Duodenal mucosa (tissue), 2 donors: ENCODE measurements around the gene PAIP2.
"Not testable (repeated sequence)": the region's sequence is repeated elsewhere in the genome, so short reads cannot be mapped to it uniquely, and the experiment has no call there.

Experiments
- H3K27ac ChIP-seq: one replicate; pipeline ENCODE4 v1.7.0; 2013; ENCODE audit warnings: low read depth, low read length
- H3K27me3 ChIP-seq, 2 donors: one replicate each; pipeline ENCODE4 v1.7.0; 2013; ENCODE audit warnings: low read length in 2 of 2, control low read depth in 1 of 2; ENCODE audit not compliant: insufficient read depth in 2 of 2, control insufficient read depth in 1 of 2
- H3K36me3 ChIP-seq, 2 donors: one replicate each; pipeline ENCODE4 v1.7.0; 2013; ENCODE audit warnings: low read length in 2 of 2, control low read depth in 1 of 2; ENCODE audit not compliant: insufficient read depth in 2 of 2, control insufficient read depth in 1 of 2
- H3K4me1 ChIP-seq, 2 donors: one replicate each; pipeline ENCODE4 v1.7.0; 2013; ENCODE audit warnings: low read length in 2 of 2, control low read depth in 1 of 2; ENCODE audit not compliant: insufficient read depth in 2 of 2, control insufficient read depth in 1 of 2
- H3K4me3 ChIP-seq, 2 donors: one replicate each; pipeline ENCODE4 v1.7.0; 2013; ENCODE audit warnings: low read length in 2 of 2, low read depth in 1 of 2
- H3K9ac ChIP-seq, 2 donors: one replicate each; pipeline ENCODE4 v1.7.0; 2013; ENCODE audit warnings: low read length in 2 of 2, low read depth in 1 of 2
- H3K9me3 ChIP-seq, 2 donors: one replicate each; pipeline ENCODE4 v1.7.0; 2013; ENCODE audit warnings: low read length in 2 of 2, control low read depth in 1 of 2; ENCODE audit not compliant: control insufficient read depth in 1 of 2

The PAIP2 gene

GRCh38 chr5:139298242-139298641 lies 43.4 kb upstream of the PAIP2 start:
- H3K4me3 ChIP-seq = no peak overlapping the region
- peaks cover 0 to 5% of the 10 kb centered on the region in 2 donors for H3K36me3 ChIP-seq
- no peak overlapping the region for H3K27ac ChIP-seq
- H3K27me3 ChIP-seq = no peaks in the 10 kb centered on the region
- H3K9me3 ChIP-seq = no peaks in the 10 kb centered on the region
- peaks cover 43 to 57% of the 10 kb centered on the region in 2 donors for H3K4me1 ChIP-seq
- H3K9ac ChIP-seq = no peak overlapping the region

- no peak overlapping the region for H3K9ac ChIP-seq
- H3K4me1 ChIP-seq = peaks cover 48 to 64% of the 10 kb centered on the region in 2 donors
- no peaks in the 10 kb centered on the region for H3K27me3 ChIP-seq
- peaks cover 0 to 5% of the 10 kb centered on the region in 2 donors for H3K36me3 ChIP-seq
- no peak overlapping the region for H3K27ac ChIP-seq
- H3K4me3 ChIP-seq = no peak overlapping the region
- no peaks in the 10 kb centered on the region for H3K9me3 ChIP-seq
These were observed 42.2 kb upstream of the PAIP2 start for GRCh38 chr5:139299486-139299885.

GRCh38 chr5:139301808-139302499 lies 39.7 kb upstream of the PAIP2 start:
- Histone ChIP-seq H3K36me3 (peaks cover 0 to 5% of the 10 kb centered on the region in 2 donors), H3K9me3 (no peaks in the 10 kb centered on the region), H3K4me1 (peaks cover 46 to 54% of the 10 kb centered on the region in 2 donors), H3K27ac (no peak overlapping the region), H3K27me3 (no peaks in the 10 kb centered on the region), H3K9ac (no peak overlapping the region), H3K4me3 (no peak overlapping the region)

- Histone ChIP-seq H3K36me3 (peaks cover 0 to 5% of the 10 kb centered on the region in 2 donors), H3K27ac (no peak overlapping the region), H3K9ac (no peak overlapping the region), H3K4me1 (peaks cover 32 to 36% of the 10 kb centered on the region in 2 donors), H3K9me3 (no peaks in the 10 kb centered on the region), H3K4me3 (no peak overlapping the region), H3K27me3 (no peaks in the 10 kb centered on the region)
These were observed 37.0 kb upstream of the PAIP2 start for GRCh38 chr5:139304391-139305324.

GRCh38 chr5:139306197-139306596 lies 35.5 kb upstream of the PAIP2 start:
- Histone ChIP-seq H3K36me3 (peaks cover 0 to 5% of the 10 kb centered on the region in 2 donors), H3K27me3 (no peaks in the 10 kb centered on the region), H3K27ac (no peak overlapping the region), H3K4me3 (no peak overlapping the region), H3K4me1 (peaks cover 28 to 44% of the 10 kb centered on the region in 2 donors), H3K9ac (no peak overlapping the region), H3K9me3 (no peaks in the 10 kb centered on the region)

GRCh38 chr5:139306628-139307379 lies 34.9 kb upstream of the PAIP2 start:
- H3K4me1 ChIP-seq = peaks cover 24 to 44% of the 10 kb centered on the region in 2 donors
- H3K9ac ChIP-seq = no peak overlapping the region

GRCh38 chr5:139308797-139309196 lies 32.9 kb upstream of the PAIP2 start:
- no peaks in the 10 kb centered on the region for H3K9me3 ChIP-seq
- no peaks in the 10 kb centered on the region for H3K27me3 ChIP-seq
- no peaks in the 10 kb centered on the region for H3K36me3 ChIP-seq
- H3K27ac ChIP-seq = no peak overlapping the region
- no peak overlapping the region for H3K4me3 ChIP-seq
- H3K9ac ChIP-seq = no peak overlapping the region
- H3K4me1 ChIP-seq = peaks cover 17 to 37% of the 10 kb centered on the region in 2 donors

More at GRCh38 chr5:139306628-139307379, 34.9 kb upstream of the PAIP2 start:
- H3K27me3 ChIP-seq = no peaks in the 10 kb centered on the region
- H3K36me3 ChIP-seq = peaks cover 0 to 3% of the 10 kb centered on the region in 2 donors
- no peaks in the 10 kb centered on the region for H3K9me3 ChIP-seq
- H3K27ac ChIP-seq = no peak overlapping the region
- no peak overlapping the region for H3K4me3 ChIP-seq

- peaks cover 9 to 33% of the 10 kb centered on the region in 2 donors for H3K4me1 ChIP-seq
- H3K4me3 ChIP-seq, H3K27me3 ChIP-seq, H3K27ac ChIP-seq, H3K9me3 ChIP-seq, H3K9ac ChIP-seq: not testable (repeated sequence)
- H3K36me3 ChIP-seq = peaks cover under 1 to 10% of the 10 kb centered on the region in 2 donors
These were observed 30.9 kb upstream of the PAIP2 start for GRCh38 chr5:139310715-139311186.

- H3K27ac ChIP-seq = no peak overlapping the region
- H3K4me3 ChIP-seq = no peak overlapping the region
- peaks cover 13 to 24% of the 10 kb centered on the region in 2 donors for H3K36me3 ChIP-seq
- H3K4me1 ChIP-seq = peaks cover 5 to 23% of the 10 kb centered on the region in 2 donors
- no peak overlapping the region for H3K9ac ChIP-seq
- H3K9me3 ChIP-seq = no peaks in the 10 kb centered on the region
- H3K27me3 ChIP-seq = no peaks in the 10 kb centered on the region
These were observed 29.6 kb upstream of the PAIP2 start for GRCh38 chr5:139312075-139312474.
